ENCODE data around the gene CFAP46.
"Not testable (repeated sequence)": the region's sequence is repeated elsewhere in the genome, so short reads cannot be mapped to it uniquely, and the experiment has no call there.

CFAP46 gene

DNA sequence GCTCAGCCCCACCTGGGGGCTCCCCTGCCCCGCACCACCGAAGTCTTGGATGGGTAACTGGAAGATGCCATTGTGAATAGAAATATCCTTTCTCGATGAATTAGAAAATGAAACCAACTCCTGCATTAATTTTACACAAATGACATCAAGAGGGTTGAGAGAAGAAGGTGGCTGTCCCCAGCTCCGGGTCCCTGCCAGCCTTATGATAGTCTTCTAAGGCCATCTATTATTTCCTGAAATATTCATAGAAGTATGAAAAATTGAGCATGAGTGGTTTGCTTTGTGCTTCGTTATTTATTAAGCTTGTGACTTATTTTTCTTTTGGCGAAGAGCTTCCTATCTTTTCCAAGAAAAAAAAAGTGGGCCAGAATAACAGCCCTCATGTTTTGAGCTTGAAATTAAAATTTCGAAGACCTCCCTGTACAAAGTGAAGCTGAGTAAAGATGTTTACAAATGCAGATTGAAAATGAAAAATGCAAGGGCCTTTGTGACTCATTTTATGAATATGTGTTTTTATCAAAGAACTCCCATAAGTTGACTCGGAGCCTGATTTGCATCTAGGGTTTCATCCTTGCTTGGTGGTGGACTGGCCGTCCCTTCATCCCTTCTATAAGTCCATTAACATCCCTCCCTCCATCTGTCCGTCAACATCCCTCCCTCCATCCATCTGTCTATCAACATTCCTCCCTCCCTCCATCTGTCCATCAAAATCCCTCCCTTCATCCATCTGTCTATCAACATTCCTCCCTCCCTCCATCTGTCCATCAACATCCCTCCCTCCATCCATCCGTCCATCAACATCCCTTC is 20.5 kb upstream of the CFAP46 start:
- no peak for DNase-seq (ENCODE audit: low read depth in 2 of 2)

GRCh38 chr10:132961787-132962622 is 19.6 kb upstream of the CFAP46 start:
- peak; percentile 49 to 69 for DNase-seq (ENCODE audit: low read depth in 2 of 2)

DNA sequence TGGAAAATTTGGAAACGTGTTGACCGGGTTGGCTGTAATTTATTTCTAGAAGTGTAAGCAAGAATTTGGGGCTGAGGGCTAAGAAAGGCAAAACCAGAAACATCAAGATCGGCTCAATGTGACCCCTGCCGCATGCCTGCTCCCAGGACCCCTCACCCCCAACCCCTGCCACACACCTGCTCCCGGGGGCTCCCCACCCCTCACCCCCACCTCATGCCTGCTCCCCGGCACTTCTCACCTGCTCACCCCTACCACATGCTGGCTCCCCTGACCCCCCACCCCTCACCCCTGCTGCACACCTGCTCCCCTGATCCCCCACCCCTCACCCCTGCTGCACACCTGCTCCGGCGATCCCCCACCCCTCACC is 19.0 kb upstream of the CFAP46 start:
- no peak for DNase-seq (ENCODE audit: low read depth in 2 of 2)

- DNase-seq (ENCODE audit: low read depth in 2 of 2), result no peak
These were observed 18.5 kb upstream of the CFAP46 start for GRCh38 chr10:132960631-132961419.

GRCh38 chr10:132960071-132960472 is 17.7 kb upstream of the CFAP46 start:
- DNase-seq (ENCODE audit: low read depth in 2 of 2), result no peak

- DNase-seq (ENCODE audit: low read depth in 2 of 2), result no peak
These were observed 17.2 kb upstream of the CFAP46 start for GRCh38 chr10:132959559-132959961.

DNA sequence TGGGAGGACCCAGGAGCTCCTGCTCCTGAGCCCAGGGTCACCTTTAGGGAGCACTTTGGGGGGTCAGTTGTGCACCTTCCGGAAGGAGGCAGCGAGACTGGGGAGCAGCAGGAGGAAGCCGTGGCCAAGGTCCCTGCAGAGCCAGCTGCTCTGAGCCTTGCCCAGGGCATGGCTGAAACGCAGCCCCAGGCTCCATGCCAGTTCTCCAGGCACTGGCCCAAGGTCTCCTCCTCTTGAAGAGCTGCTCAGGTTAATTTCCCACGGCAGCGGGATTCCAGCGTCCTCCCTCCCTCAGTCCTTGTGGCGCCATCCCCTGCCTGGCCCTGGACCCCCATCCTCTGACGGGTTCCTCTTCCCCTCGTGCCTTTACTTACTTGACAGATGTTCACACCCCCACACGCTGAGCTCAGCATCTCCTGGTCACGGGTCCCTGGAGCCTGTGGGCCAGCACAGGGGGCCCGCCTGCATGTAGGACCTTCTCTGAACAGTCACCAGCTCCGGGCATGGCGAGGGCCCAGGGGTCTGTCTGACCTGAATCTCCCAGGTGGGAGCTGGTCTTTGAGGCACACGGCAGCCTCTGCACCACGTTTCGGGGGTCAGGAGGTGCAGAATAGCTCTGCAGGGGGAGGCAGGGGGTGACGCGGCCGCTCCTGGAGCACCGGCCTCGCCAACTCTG is 16.7 kb upstream of the CFAP46 start:
- no peak for DNase-seq (ENCODE audit: low read depth in 2 of 2)

- DNase-seq (ENCODE audit: low read depth in 2 of 2), result no peak
These were observed 15.9 kb upstream of the CFAP46 start for GRCh38 chr10:132957981-132958882.

DNA sequence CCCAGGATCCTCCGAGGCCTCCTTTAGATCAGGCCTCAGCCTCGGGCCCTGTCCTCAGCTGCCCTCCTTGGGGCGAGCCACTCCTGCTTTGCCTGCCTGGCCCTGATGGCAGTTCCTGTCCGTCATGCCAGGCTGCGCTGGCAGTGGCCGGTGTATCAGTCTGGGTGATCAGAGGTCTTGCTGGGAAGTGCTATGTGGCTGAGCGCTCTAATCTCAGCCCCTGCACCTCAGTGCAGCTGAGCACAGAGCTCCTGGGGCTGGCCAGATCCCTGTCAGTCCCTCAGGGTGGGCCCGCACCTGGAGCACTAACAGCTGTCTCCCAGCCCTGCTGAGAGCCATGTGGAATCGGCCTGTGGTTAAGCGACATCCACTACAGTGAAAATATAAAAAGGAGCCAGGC is 14.8 kb upstream of the CFAP46 start:
- DNase-seq (ENCODE audit: low read depth in 2 of 2), result no peak

- not testable (repeated sequence) for DNase-seq (ENCODE audit: low read depth in 2 of 2)
These were observed 13.9 kb upstream of the CFAP46 start for GRCh38 chr10:132956259-132956658.

- no peak for DNase-seq (ENCODE audit: low read depth in 2 of 2)
These were observed 13.1 kb upstream of the CFAP46 start for GRCh38 chr10:132955479-132955878.

GRCh38 chr10:132953428-132953827 is 11.1 kb upstream of the CFAP46 start:
- no peak for DNase-seq (ENCODE audit: low read depth in 2 of 2)

DNA sequence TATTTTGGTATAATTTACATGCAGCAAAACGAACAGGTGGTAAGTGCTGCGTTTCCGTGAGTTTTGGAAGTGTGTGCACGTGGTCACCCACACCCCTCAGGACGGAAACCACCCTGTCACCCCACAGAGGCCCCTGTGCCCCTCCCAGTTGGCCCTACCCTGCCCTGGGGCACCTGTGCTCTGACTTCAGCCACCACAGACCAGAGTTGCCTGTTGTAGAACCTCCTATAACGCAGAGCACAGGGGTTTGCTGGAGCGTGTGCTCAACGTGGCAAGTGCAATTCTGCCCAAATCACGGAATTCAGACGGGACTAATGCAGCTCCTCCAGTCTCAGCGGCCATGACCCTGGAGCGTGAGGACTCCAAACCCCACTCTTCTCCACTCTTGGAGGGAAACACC is 9.6 kb upstream of the CFAP46 start:
- no peak for DNase-seq (ENCODE audit: low read depth in 2 of 2)

DNA sequence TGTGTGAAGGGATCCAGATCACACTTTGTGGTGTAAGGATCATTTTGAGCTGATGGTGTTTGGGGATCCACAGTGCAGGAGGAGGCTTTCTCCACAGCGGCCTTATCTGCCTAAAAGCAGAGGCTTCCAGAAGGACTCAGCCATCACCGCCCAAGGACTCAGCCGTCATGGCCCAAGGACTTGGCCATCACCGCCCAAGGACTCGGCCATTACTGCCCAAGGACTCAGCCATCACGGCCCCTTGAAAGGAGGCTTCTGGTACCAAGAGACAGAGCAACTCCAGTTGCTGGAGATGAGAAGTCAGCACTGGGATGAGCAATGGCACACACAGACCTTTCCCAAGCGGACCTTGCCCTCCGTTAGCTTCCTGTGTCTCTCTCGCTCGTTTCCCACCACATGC is 6.0 kb upstream of the CFAP46 start:
- no peak for DNase-seq (ENCODE audit: low read depth in 2 of 2)

- no peak for DNase-seq (ENCODE audit: low read depth in 2 of 2)
These were observed 5.5 kb upstream of the CFAP46 start for GRCh38 chr10:132947843-132948242.

GRCh38 chr10:132946806-132947546 is 4.6 kb upstream of the CFAP46 start:
- no peak for DNase-seq (ENCODE audit: low read depth in 2 of 2)

DNA sequence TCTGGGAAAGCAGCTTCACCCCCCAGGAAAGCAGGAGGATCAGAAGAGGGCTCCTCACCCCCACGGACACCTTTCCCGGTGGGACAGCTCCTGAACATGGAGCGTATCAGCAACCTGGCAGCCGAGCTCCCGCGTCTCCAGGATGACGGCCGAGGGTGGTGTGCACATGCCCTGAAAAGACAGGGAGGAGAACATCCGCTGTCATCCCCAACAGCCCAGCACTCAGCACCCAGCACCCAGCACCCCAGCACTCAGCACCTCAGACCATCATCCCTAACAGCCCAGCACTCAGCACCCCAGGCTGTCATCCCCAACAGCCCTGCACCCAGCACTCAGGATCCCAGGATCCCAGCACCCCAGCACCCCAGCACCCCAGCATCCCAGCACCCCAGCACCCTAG is 3.9 kb upstream of the CFAP46 start:
- DNase-seq (ENCODE audit: low read depth in 2 of 2), result no peak

DNA sequence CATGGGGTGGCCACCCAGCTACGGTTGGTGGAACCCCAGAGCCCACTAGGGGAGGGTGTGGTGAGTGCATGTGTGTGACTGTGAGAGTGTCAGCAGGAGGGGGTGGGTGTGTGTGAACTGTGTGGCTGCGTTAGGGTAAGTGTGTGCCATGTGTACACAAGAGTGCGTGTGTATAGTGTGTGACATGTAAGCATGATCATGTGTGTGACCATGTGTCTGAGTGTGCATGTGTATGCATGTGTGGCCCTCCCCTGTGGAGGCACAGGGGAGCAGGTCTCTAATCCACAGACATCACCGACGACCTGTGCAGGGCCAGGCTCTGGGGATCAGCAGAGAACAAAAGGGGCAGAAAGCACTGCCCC is 3.5 kb upstream of the CFAP46 start:
- no peak for DNase-seq (ENCODE audit: low read depth in 2 of 2)

- no peak for DNase-seq (ENCODE audit: low read depth in 2 of 2)
These were observed 2.9 kb upstream of the CFAP46 start for GRCh38 chr10:132945125-132945893.
